T-helper 1 cell treated with Interleukin-12 subunit alpha and Interleukin-12 subunit beta and Interleukin-4 antibody, amounts not matched to agents 30 μg/mL and 1 μg/mL, for 36 hours (primary cell): ENCODE results near the gene BTBD1.

Experiments
- H3K27ac Mint-ChIP-seq: one replicate; pipeline ENCODE4 v1.8.0; 2021; ENCODE audit warnings: mild to moderate bottlenecking, mixed read lengths
- H3K27me3 Mint-ChIP-seq: one replicate; pipeline ENCODE4 v1.8.0; 2021; ENCODE audit warnings: low read depth, mixed read lengths
- H3K36me3 Mint-ChIP-seq: one replicate; pipeline ENCODE4 v1.8.0; 2021; ENCODE audit warnings: low read depth, mixed read lengths
- H3K4me1 Mint-ChIP-seq: one replicate; pipeline ENCODE4 v1.8.0; 2021; ENCODE audit warnings: low read depth, mixed read lengths
- H3K4me3 Mint-ChIP-seq: one replicate; pipeline ENCODE4 v1.8.0; 2021; ENCODE audit warnings: mild to moderate bottlenecking, moderate library complexity, mixed read lengths
- H3K9me3 Mint-ChIP-seq: one replicate; pipeline ENCODE4 v1.8.0; 2021; ENCODE audit warnings: mixed read lengths

Gene BTBD1

GRCh38 chr15:82977076-82977475 is 90.0 kb downstream of the BTBD1 start:
- H3K27me3 Mint-ChIP-seq = peaks cover 12% of the 10 kb centered on the region
- H3K4me1 Mint-ChIP-seq = peaks cover 4% of the 10 kb centered on the region
- no peak overlapping the region for H3K27ac Mint-ChIP-seq
- H3K36me3 Mint-ChIP-seq = peaks cover 3% of the 10 kb centered on the region
- H3K9me3 Mint-ChIP-seq = no peaks in the 10 kb centered on the region
- H3K4me3 Mint-ChIP-seq = no peak overlapping the region

GRCh38 chr15:82972990-82973389 is 94.1 kb downstream of the BTBD1 start:
- peaks cover 46% of the 10 kb centered on the region for H3K27me3 Mint-ChIP-seq
- H3K36me3 Mint-ChIP-seq = no peaks in the 10 kb centered on the region
- H3K9me3 Mint-ChIP-seq = no peaks in the 10 kb centered on the region
- H3K4me1 Mint-ChIP-seq = peaks cover 5% of the 10 kb centered on the region
- no peak overlapping the region for H3K4me3 Mint-ChIP-seq
- no peak overlapping the region for H3K27ac Mint-ChIP-seq

- peaks cover 47% of the 10 kb centered on the region for H3K27me3 Mint-ChIP-seq
- no peak overlapping the region for H3K27ac Mint-ChIP-seq
- H3K9me3 Mint-ChIP-seq = no peaks in the 10 kb centered on the region
- peaks cover 13% of the 10 kb centered on the region for H3K4me1 Mint-ChIP-seq
- H3K36me3 Mint-ChIP-seq = no peaks in the 10 kb centered on the region
- no peak overlapping the region for H3K4me3 Mint-ChIP-seq
Observed at GRCh38 chr15:82971218-82971984, 95.7 kb downstream of the BTBD1 start.

- Mint-ChIP-seq H3K27me3 (peaks cover 47% of the 10 kb centered on the region), H3K9me3 (no peaks in the 10 kb centered on the region), H3K4me1 (peaks cover 19% of the 10 kb centered on the region), H3K4me3 (no peak overlapping the region), H3K27ac (no peak overlapping the region), H3K36me3 (no peaks in the 10 kb centered on the region)
Observed at GRCh38 chr15:82970696-82971095, 96.4 kb downstream of the BTBD1 start.

GRCh38 chr15:82970078-82970686 is 96.9 kb downstream of the BTBD1 start:
- Mint-ChIP-seq H3K27ac (no peak overlapping the region), H3K4me3 (no peak overlapping the region), H3K27me3 (peaks cover 43% of the 10 kb centered on the region), H3K4me1 (peaks cover 19% of the 10 kb centered on the region), H3K9me3 (no peaks in the 10 kb centered on the region), H3K36me3 (no peaks in the 10 kb centered on the region)

- Mint-ChIP-seq H3K4me3 (no peak overlapping the region), H3K27ac (no peak overlapping the region), H3K27me3 (peaks cover 43% of the 10 kb centered on the region), H3K9me3 (no peaks in the 10 kb centered on the region), H3K36me3 (no peaks in the 10 kb centered on the region), H3K4me1 (peaks cover 19% of the 10 kb centered on the region)
Observed at GRCh38 chr15:82969353-82969752, 97.7 kb downstream of the BTBD1 start.

GRCh38 chr15:82968066-82968465 is 99.0 kb downstream of the BTBD1 start:
- Mint-ChIP-seq H3K36me3 (no peaks in the 10 kb centered on the region), H3K9me3 (no peaks in the 10 kb centered on the region), H3K27ac (no peak overlapping the region), H3K4me3 (no peak overlapping the region), H3K27me3 (peaks cover 49% of the 10 kb centered on the region), H3K4me1 (peaks cover 19% of the 10 kb centered on the region)

- peaks cover 17% of the 10 kb centered on the region for H3K4me1 Mint-ChIP-seq
- no peak overlapping the region for H3K4me3 Mint-ChIP-seq
- H3K27ac Mint-ChIP-seq = peak overlapping the region; percentile 37
Observed at GRCh38 chr15:82966671-82967071, 100.4 kb downstream of the BTBD1 start.

More at GRCh38 chr15:82966671-82967071, 100.4 kb downstream of the BTBD1 start:
- Mint-ChIP-seq H3K36me3 (no peaks in the 10 kb centered on the region), H3K27me3 (peaks cover 38% of the 10 kb centered on the region), H3K9me3 (no peaks in the 10 kb centered on the region)
